HFF-Myc (cell line): ENCODE measurements around the gene THADA.

Experiments used
- DNase-seq: peaks from one replicate; pipeline ENCODE4 v3.0.0-alpha.2; 2011; ENCODE audit warnings: low read depth; ENCODE audit errors: extremely low read depth
- H3K4me3 ChIP-seq: replicated peaks from 2 replicates; pipeline ENCODE4 v1.5.1; 2011; ENCODE audit warnings: low read depth, mild to moderate bottlenecking, control low read depth, low read length
- TF ChIP-seq, protein P1 (sequence below): IDR thresholded peaks from 2 replicates; pipeline ENCODE4 v1.5.1; 2012; ENCODE audit warnings: mild to moderate bottlenecking, low read depth, low read length, control low read depth; ENCODE audit errors: missing control alignments

Gene THADA

DNA sequence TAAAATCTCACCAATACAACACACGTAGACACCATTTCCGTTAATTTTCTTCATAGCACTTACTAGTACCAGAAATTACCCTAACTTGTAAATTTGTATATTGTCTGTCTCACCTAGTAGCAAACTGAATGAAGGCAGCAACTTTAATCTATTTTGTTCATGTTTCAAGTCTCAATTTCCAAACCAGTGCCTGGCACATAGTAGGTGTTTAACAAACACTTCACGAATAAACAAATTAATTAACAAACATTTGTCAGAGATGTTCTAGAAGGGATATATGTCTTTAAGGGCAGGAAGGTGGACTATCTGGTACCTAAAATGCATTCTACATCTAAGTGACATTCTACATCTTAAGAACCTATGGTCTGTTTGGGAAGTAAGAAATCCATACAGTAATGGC is 963 bp downstream of the THADA start:
- DNase-seq, result no peak
- H3K4me3 ChIP-seq, result peak overlapping the region; percentile 81
- TF ChIP-seq, protein P1, sequence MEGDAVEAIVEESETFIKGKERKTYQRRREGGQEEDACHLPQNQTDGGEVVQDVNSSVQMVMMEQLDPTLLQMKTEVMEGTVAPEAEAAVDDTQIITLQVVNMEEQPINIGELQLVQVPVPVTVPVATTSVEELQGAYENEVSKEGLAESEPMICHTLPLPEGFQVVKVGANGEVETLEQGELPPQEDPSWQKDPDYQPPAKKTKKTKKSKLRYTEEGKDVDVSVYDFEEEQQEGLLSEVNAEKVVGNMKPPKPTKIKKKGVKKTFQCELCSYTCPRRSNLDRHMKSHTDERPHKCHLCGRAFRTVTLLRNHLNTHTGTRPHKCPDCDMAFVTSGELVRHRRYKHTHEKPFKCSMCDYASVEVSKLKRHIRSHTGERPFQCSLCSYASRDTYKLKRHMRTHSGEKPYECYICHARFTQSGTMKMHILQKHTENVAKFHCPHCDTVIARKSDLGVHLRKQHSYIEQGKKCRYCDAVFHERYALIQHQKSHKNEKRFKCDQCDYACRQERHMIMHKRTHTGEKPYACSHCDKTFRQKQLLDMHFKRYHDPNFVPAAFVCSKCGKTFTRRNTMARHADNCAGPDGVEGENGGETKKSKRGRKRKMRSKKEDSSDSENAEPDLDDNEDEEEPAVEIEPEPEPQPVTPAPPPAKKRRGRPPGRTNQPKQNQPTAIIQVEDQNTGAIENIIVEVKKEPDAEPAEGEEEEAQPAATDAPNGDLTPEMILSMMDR, result no peak

DNA sequence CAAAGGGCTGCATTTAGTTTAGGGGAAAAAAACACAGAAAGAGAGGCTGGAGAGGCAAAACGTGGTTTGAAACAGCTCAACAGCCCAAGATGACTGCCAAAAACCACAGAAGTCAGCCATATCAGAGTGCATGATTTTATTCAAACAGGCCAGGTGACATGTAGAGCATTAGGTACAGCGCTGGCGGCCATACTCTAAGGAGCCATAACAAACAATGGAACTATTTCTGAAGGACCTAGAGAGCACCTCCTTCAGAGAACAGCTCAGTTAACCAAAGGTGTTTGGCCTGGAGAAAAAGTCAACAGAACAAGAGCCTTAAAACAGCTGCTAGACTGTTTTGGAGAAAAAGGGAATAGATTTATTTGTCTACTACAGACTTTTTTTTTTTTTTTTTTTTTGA is 2.6 kb downstream of the THADA start:
- H3K4me3 ChIP-seq, result no peak overlapping the region
- TF ChIP-seq, protein P1, result no peak
- DNase-seq, result no peak

DNA sequence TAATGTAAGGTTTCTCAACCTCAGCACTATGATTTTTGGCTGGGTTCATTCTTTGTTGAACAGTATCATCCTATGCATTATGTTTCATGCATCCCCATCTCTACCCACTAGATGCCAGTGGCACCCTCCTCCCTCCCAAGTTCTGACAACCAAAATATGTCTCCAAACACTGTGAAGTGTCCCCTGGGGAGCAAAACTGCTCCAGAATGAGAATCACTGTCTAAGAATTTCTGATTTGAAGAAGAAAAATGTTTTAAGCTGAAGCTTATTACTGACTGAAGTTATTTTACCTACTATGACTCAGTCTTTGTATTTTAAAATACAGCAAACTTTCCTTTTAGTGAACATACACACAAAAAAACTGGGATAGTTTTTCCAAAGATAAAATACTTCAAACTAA is 3.4 kb downstream of the THADA start:
- TF ChIP-seq, protein P1, result no peak
- no peak overlapping the region for H3K4me3 ChIP-seq
- DNase-seq, result no peak

DNA sequence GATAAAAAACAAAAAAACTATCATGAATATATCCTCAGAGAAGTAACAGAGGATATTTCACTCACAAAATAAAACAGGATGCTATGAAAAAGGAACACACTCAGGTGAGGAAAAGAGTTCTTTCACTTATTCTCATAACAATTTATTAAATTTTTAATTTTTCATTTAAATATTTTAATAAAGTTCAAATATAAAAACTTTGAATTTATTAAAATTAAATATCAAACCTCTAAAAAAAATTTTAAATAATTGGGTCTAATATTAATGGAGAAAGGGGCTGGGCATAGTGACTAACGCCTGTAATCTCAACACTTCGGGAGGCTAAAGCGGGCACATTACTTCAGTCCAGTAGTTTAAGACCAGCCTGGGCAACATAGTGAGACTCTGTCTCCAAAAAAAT is 10.1 kb downstream of the THADA start:
- no peak overlapping the region for H3K4me3 ChIP-seq
- TF ChIP-seq, protein P1, result no peak
- no peak for DNase-seq

DNA sequence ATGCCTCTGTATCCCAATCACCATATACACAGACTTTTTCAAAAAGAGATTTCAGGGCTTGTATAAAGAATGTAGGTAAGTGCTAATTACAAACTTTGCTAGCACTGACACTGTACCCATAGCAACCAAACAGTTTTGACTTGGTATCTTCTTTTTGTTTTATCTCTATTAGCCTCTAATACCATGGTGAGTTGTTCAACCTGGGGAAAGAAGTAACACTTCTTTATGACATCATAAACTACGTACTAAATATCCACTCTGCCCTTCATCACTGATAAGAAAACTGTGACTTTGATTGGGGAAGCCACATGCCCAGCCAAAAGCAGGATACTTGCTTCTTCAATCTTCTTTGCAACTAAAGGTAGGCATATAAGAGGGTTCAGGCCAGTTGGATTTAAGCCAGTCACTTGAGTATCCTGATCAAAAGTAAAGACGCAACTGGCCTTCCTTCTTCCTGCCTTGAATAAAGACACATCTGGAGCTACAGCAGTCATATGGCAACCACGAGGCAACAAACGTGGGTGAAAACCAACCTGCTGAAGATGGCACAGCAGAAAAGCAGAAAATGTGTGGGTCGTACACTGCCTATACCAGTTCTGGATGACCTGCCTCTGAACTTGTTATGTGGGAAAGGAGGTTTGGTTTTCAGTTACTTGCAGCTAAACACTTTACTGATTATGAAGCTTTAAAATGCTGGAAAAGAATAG is 16.4 kb downstream of the THADA start:
- no peak overlapping the region for H3K4me3 ChIP-seq
- no peak for DNase-seq
- TF ChIP-seq, protein P1, result no peak

DNA sequence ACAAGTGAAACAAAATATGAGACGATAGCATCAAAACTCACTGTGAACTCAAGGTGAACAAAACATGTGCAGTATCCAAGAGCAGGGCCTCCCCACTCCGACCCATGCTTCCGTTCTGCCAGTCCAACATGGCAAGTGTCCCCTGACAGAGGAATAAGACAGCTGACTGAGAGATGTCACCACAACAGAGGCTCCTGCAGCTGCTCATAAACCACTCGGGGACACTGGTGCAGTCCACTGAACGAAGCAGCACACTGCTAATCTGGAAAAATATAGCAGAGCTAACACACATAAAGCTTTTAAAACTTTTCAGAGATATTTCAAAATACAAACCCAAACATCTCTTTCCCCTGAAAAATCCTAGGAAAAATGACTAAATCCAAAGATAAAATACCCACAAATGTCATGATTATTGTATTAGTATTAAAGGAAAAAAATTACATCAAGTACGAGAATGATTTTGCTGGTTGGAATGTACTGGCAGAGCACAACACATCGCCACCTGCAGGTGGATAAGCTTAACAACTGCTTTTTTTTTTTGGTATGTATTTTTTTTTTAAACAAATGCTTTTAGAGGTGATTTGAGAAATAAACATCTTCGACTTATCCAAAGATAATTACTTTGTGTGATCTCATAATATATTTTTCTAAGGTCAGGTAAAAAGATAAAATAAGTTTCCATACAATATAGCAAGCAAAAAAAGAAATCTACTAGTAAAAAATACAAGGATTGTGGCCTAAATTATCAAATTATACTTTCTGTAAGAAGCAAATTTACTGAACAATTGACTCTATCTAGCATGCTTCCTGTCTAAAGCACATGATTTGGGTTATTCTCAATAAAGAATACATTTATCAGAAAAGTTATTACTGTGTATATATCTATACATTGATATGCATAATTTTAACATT is 18.6 kb downstream of the THADA start:
- no peak overlapping the region for H3K4me3 ChIP-seq
- no peak for DNase-seq
- TF ChIP-seq, protein P1, result peak; percentile 76
